ENCODE results near the gene SGMS2. TPM values are rescaled to one million over a fixed set of nuclear protein-coding genes. Genes with fewer than 3 reads are reported as not detected.

SGMS2 gene
- total and polyA plus RNA-seq, 4 donors = 7.3 to 41.7 (median 14.1) TPM

DNA sequence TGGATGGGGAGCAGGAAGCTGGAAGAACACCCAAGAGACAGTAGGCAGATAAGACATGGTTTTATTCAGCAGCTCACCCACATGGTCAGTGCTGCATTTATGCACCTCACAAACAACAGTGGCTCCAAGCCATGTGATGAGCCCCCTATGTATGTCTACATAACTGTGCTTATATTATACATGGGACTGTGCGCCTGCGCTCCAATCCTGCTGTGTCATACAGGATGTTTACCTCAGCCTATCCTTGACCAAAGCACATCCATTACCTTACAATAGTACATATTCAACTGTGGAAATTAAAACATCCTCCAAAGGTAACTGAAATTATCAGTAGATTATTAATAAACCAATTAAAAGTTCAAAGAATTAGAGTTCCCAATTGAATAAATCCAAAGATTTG is 44.1 kb upstream of the SGMS2 start:
- 97% methylated on average over 2 of the region's 2 CpGs for WGBS
- no peaks in the 10 kb centered on the region for H3K4me1 ChIP-seq (ENCODE audit: control insufficient read depth in 4 of 4, insufficient read depth in 4 of 4, low read length in 3 of 4)
- no peak overlapping the region for H3K9ac ChIP-seq (ENCODE audit: low read depth in 1 of 2, low read length in 2 of 2)
- H3K27me3 ChIP-seq (ENCODE audit: control insufficient read depth in 4 of 4, insufficient read depth in 4 of 4, low read length in 3 of 4) = no peaks in the 10 kb centered on the region
- H3K36me3 ChIP-seq (ENCODE audit: control insufficient read depth in 4 of 4, insufficient read depth in 3 of 4, low read depth in 1 of 4, low read length in 3 of 4) = no peaks in the 10 kb centered on the region
- DNase-seq (ENCODE audit: low spot score) = no peak
- H3K9me3 ChIP-seq (ENCODE audit: control insufficient read depth in 4 of 4, low read length in 3 of 4) = peaks cover 0 to 7% (median 0%) of the 10 kb centered on the region in 4 donors
- no peak overlapping the region for H3K27ac ChIP-seq (ENCODE audit: low read depth in 1 of 2, low read length in 2 of 2)
- no peak overlapping the region for H3K4me3 ChIP-seq (ENCODE audit: low read depth in 1 of 3, low read length in 3 of 3)
- TF ChIP-seq REST (IDR thresholded peaks at IDR 0.05) = no peak
- no peak for TF ChIP-seq FOXA1 (IDR thresholded peaks at IDR 0.05)
- TF ChIP-seq MAX (IDR thresholded peaks at IDR 0.05) = no peak
- TF ChIP-seq, protein P1, sequence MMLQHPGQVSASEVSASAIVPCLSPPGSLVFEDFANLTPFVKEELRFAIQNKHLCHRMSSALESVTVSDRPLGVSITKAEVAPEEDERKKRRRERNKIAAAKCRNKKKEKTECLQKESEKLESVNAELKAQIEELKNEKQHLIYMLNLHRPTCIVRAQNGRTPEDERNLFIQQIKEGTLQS (IDR thresholded peaks at IDR 0.05) = no peak
- TF ChIP-seq EGR1 (IDR thresholded peaks at IDR 0.05; ENCODE audit: low read depth in 2 of 2) = no peak
- no peak for TF ChIP-seq RXRA (IDR thresholded peaks at IDR 0.05)
- no peak for TF ChIP-seq YY1 (IDR thresholded peaks at IDR 0.05)
- TF ChIP-seq HNF4A (conservative IDR thresholded peaks at IDR 0.05) = no peak

DNA sequence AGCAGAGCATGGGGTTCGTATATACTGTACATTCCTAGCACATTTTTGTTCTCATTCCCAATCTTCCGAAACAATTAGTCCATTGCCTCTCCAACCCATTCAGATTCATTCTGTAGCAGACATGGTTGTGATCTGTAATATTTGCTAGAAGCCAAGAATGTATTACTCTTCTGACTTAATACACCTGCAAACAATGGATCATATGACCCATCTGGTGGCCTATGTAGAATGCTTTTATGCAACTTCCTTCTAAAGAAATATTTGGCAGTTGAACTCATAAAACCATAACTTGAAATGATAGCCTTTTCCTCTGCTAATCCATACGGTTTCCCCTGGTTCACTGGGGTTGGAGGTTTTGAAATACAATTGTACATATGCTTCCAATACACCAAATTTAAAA is 32.8 kb upstream of the SGMS2 start:
- H3K27me3 ChIP-seq (ENCODE audit: control insufficient read depth in 4 of 4, insufficient read depth in 4 of 4, low read length in 3 of 4) = peaks cover 0 to 2% (median 0%) of the 10 kb centered on the region in 4 donors
- H3K9me3 ChIP-seq (ENCODE audit: control insufficient read depth in 4 of 4, low read length in 3 of 4) = peaks cover 0 to 14% (median 7%) of the 10 kb centered on the region in 4 donors
- no peaks in the 10 kb centered on the region for H3K36me3 ChIP-seq (ENCODE audit: control insufficient read depth in 4 of 4, insufficient read depth in 3 of 4, low read depth in 1 of 4, low read length in 3 of 4)
- no peak overlapping the region for H3K9ac ChIP-seq (ENCODE audit: low read depth in 1 of 2, low read length in 2 of 2)
- H3K27ac ChIP-seq (ENCODE audit: low read depth in 1 of 2, low read length in 2 of 2) = no peak overlapping the region
- no peak for DNase-seq (ENCODE audit: low spot score)
- no peaks in the 10 kb centered on the region for H3K4me1 ChIP-seq (ENCODE audit: control insufficient read depth in 4 of 4, insufficient read depth in 4 of 4, low read length in 3 of 4)
- no peak for TF ChIP-seq YY1 (IDR thresholded peaks at IDR 0.05)
- TF ChIP-seq SP1 (IDR thresholded peaks at IDR 0.05) = no peak
- no peak for TF ChIP-seq JUND (IDR thresholded peaks at IDR 0.05)
- TF ChIP-seq EGR1 (IDR thresholded peaks at IDR 0.05; ENCODE audit: low read depth in 2 of 2) = no peak
- TF ChIP-seq, protein P1 (IDR thresholded peaks at IDR 0.05) = no peak
- TF ChIP-seq FOXA2 (IDR thresholded peaks at IDR 0.05) = no peak
- TF ChIP-seq MAX (IDR thresholded peaks at IDR 0.05) = no peak
- TF ChIP-seq RXRA (IDR thresholded peaks at IDR 0.05) = no peak
- TF ChIP-seq NR2F2 (IDR thresholded peaks at IDR 0.05) = no peak
- no peak for TF ChIP-seq GABPA (IDR thresholded peaks at IDR 0.05 in 1 of 2, conservative IDR thresholded peaks at IDR 0.05 in 1 of 2)
- no peak for TF ChIP-seq HNF4G (IDR thresholded peaks at IDR 0.05)
- no peak for TF ChIP-seq RAD21 (IDR thresholded peaks at IDR 0.05)
- TF ChIP-seq, protein P2, sequence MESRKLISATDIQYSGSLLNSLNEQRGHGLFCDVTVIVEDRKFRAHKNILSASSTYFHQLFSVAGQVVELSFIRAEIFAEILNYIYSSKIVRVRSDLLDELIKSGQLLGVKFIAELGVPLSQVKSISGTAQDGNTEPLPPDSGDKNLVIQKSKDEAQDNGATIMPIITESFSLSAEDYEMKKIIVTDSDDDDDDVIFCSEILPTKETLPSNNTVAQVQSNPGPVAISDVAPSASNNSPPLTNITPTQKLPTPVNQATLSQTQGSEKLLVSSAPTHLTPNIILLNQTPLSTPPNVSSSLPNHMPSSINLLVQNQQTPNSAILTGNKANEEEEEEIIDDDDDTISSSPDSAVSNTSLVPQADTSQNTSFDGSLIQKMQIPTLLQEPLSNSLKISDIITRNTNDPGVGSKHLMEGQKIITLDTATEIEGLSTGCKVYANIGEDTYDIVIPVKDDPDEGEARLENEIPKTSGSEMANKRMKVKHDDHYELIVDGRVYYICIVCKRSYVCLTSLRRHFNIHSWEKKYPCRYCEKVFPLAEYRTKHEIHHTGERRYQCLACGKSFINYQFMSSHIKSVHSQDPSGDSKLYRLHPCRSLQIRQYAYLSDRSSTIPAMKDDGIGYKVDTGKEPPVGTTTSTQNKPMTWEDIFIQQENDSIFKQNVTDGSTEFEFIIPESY (IDR thresholded peaks at IDR 0.05) = no peak
- no peak for TF ChIP-seq FOXA1 (IDR thresholded peaks at IDR 0.05)
- TF ChIP-seq HNF4A (conservative IDR thresholded peaks at IDR 0.05) = no peak
- no peak overlapping the region for H3K4me3 ChIP-seq (ENCODE audit: low read depth in 1 of 3, low read length in 3 of 3)
- WGBS = 79% methylated on average over 3 of the region's 3 CpGs
